GM21825 (cell line): ENCODE measurements around the gene MYF5.

Source experiments
- ATAC-seq: cut with Tn5 transposase; IDR thresholded peaks from one replicate; pipeline ENCODE4 v1.9.1; 2021; ENCODE audit warnings: mild to moderate bottlenecking, moderate library complexity; ENCODE audit not compliant: unreplicated experiment

Gene MYF5

DNA sequence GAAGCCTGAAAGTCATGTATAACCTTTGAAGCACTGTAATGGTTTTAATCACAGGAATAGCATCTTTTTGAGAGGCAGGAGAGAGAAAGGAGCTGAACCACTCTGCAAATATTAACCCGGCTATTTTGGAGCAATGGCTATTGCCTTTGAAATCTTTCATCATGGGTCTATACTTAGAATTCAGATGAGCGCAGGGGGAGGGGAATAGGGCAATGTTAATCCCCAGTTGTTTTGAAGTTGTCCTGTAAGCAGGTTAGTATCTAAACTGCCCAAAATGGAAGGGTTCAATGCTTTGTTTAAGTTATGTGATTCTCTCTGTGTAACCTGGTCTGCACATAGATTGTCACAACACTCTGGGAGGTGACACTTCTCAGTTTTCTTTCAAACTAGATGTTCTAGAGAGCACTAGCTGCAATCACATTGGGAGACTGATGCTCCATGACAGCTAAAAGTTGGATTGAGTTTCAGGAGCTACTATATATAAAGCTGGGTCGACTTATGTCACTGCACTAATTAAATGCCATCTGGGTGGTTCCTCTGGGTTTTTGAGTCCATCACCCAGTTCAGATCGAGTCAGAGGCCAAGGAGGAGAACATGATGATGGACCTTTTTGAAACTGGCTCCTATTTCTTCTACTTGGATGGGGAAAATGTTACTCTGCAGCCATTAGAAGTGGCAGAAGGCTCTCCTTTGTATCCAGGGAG, 9.4 kb upstream of the MYF5 start, which contains the start of gene MYF6:
TSS of gene MYF6 (plus strand) at position 509 of the 704 bp plus-strand sequence. CDS start at position 595, 86 bp downstream.
- ATAC-seq = no peak

DNA sequence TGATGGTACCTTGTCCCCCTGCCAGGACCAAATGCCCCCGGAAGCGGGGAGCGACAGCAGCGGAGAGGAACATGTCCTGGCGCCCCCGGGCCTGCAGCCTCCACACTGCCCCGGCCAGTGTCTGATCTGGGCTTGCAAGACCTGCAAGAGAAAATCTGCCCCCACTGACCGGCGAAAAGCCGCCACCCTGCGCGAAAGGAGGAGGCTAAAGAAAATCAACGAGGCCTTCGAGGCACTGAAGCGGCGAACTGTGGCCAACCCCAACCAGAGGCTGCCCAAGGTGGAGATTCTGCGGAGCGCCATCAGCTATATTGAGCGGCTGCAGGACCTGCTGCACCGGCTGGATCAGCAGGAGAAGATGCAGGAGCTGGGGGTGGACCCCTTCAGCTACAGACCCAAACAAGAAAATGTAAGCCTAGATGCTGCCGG, 8.9 kb upstream of the MYF5 start:
- no peak for ATAC-seq

DNA sequence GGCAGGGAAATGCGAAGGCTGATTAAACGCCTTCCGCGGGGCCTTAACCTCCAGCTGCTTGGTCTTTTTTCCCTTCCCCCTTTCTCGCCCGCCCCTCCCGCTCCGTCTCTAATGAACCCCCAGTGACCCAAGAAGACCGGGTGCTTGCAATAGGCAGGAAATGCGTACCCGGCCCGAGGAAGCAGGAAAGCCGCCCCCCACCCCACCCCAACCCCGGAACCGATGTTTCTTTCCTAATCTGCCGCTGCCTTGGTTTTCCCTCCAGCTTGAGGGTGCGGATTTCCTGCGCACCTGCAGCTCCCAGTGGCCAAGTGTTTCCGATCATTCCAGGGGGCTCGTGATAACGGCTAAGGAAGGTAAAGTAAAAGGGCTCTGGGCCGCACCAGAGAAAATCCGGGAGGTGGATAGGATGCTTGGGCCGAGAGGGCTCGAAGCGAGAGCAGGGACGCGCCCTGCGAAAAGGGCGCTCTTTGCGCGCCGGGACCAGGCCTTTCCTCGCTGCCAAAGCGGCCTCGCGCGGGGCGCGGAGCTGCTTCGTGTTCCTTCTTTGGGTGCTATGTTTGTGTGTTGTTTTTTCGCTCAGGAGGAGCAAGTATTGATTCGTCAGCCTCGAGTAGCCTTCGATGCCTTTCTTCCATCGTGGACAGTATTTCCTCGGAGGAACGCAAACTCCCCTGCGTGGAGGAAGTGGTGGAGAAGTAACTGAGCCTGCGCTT, 8.3 kb upstream of the MYF5 start:
- no peak for ATAC-seq

DNA sequence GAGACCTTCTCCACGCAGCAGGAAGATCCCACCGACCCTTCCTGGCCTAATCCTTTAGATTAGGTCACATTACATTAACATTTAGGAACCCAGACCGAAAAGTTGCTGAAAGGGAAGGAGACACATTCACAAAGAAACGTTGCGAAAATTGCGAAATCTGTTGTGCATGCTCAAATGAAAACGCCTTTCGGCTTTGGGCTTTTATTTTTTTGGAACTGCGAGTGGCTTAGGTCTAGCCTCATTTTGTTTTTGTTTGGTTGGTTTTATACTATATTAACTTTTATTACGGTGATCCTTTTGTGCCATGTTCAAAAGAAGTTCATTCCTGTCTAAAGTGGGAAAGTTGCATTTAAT, 7.8 kb upstream of the MYF5 start:
- no peak for ATAC-seq

DNA sequence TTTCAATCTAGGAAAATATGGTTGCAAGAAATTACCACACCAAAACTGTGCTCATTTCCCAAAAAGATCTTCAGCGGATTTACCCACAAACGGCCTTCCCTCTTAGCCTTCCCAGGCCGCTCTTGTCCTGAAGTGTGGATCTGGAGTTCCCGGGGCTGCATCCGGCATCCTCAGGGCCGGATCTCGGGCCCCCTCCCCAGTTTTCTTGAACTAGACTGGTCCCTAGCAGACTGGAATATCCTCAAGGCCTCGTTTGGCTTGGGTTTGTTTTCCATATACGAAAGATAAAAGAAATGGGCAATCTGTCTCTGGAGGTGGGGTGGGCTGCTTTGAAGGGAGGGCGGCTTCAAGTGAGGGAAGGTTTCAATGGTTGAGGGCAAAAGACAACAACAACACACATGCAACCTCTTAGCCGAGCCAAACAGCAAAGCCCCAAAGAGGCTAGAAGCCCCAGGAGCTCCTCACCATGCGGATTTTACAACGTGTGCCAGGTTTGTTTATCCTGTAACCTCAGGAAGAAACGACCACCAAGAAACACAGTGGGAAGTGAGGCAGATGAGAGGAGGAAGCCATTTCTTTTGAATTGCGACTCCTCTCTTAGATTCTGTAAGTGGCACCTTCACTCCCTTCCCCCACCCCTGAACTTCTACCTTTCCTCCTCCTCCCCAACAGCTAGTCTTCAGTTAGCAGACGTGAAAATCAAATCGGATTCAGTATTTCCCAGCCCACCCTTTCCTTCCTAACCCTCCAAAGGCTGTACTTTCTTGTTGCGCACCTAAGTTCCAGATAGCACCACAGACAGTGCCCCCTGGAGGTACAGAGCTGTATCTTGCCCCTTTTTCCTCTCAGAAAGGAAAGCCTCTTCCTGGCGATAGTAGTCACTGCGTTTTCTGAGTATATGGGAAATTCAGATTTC, 6.6 kb upstream of the MYF5 start:
- ATAC-seq = peak; percentile 62

DNA sequence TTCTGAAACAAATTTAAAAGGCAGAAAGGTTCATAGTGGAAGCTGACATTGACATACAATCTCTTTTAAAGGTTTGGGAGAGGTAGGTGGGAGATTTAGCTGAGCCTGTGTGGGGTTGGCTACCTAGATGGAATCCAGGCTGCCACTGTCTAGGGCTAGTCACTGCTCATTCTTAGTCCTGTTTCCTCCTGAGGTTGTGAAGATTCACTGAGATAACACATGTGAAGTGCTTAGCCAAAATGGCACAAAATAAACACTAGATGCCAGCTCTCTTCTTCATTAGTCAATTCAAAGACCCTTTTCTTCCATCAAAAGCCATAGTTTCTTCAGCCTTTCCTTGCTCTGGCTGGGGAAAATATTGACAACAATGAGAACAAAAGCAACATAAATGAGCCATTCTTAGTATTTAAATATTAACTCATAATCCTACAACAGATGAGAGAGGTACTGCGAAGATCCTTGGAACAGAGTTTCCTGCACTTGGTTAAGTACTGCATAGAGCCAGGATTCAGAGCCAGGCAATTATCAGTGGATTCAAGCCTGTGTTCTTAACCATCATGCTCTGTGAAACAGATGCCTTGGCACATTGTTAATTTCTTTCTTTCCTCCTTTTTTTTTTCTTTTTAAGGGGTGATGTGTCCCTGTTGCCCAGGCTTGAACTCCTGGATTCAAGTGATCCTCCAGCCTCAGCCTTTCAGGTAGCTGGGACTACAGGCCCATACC, 5.8 kb upstream of the MYF5 start:
- peak; percentile 13 for ATAC-seq

DNA sequence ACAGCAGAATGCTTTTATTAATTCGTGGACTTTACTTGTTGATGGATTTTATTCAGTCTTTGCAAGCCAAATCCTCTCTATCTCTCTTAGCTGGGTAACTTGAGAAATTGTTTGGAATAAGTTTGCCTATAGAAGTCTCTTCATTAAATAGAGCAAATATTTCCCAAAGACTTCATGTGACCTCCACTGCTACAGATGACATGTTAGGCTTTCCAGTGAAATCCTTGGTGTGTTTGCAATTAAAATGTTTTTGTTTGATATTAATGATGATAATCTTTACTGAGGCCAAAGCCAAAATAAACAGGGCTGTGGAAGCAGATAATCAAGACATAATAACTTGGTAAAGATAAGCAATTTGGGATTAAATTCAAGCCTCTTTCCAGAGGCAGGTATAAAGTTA, 4.8 kb upstream of the MYF5 start:
- ATAC-seq = no peak

DNA sequence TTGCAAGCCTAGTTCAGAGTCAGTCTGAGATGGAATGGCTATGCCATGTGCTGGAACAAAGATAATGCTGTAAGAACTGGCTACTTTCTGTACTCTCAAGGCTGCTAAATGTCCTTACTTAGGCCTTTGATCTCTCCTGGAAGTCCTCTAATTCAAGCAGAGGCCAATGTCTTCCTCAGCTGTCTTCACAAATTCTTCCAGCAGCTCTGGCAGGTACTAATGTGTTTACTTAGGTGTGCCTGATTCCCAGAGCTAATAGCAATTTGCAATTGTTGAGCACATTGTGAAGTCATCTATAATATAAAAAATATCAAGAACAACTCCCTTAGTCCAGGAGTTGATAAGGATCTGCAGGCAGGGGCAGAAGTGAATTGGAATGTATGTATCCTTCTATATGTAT, 3.8 kb upstream of the MYF5 start:
- no peak for ATAC-seq

DNA sequence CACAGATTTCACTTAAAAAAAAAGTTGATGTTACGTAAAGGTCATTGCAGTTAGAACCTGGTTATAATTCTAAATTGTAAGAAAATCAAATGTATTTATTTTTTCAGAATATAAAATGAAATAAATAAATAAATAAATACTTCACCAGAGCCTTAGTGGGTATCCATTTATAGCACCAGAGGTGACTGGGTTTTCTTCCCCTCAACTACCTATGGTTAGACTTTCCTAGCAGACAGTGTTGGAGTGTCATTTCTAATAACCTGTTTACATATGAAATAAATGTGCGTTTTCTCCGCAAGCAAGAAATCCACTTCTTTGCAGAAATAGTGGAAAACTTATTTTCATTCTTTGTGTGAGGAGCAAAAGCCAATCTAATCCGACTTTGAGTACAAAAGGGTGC, 3.3 kb upstream of the MYF5 start:
- ATAC-seq = no peak

DNA sequence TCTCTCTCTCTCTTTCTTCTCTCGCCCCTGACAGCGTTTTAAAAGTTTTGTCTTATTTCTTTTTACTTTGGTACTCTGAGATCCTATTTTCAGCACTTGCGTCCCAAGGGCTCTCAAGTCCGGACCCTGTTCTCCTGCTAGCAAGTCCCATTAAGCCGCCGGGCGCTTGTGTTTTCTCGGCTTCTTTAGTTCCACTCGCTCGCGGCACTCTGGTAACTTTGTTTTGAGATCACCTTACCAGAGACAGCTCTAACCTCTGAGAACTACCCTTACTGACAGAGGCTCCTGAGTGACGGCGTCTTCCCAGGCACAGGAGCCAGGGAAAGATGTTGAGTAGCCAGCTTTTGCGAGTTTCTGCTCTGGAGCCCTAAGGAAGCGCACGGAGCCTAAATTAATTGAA, 2.7 kb upstream of the MYF5 start:
- no peak for ATAC-seq

DNA sequence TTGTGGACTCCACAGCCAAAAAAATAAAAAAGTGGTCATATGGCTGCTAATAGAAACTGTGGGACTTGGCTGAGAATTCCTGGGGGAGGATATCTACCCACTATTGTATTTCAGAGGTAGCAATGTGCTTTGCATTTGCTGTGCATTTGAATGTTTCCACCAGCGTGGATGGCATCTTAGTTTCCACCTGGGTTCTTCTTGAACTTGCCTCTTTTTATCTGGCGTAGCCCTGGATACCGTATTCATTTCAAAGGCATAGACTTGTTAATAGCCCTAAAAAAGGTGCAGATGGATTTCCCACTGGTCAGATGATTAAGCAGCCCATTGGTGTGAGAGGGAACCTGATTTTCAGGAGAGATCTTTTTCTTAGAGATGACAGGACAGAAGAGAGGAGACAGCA, 1.9 kb upstream of the MYF5 start:
- ATAC-seq = no peak

DNA sequence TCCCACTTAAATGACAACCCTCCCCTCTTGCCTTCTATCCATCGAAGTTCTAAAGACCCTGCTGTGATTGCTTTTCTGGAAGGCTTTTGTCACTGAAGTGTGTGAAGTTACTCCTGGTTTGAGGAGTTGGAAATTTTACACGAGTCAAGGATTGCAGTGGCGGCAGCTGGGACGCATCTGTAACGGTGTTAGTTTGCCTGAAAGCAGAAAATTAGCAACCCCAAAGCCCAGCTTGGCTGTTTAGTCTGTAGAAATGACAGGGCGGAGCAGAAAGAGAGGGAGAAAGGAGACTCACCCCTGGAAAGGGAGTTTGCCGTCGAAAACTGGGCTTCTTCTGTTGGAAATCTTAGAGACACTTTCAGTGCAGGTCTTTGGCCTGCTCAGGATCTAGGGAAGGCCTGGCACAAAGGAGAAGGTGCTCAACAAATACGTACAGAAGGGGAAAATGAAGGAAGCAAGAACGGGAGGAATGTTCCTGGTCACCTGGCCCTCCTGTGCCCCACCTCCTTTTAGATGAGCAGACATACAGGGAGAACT, 931 bp upstream of the MYF5 start:
- no peak for ATAC-seq

DNA sequence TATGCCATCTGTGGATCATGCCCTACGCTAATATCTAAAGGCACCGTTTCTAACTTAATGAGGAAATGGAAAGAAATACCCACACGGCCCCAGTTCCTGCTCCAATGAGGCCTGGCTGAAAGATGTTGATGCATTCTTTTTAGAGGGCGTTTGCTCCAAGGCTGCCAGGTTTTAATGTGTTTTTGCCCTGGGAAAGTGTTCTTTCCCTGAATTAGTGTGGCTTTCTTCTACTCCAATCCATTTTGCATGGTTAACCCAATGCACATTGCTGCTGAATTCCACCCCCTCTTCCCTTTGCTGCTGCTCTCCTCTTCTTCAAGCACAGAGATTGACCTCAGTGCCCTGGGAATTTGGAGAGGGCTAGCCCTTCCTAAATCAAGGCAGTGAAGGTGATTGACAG, 1.1 kb downstream of the MYF5 start:
- ATAC-seq = no peak

DNA sequence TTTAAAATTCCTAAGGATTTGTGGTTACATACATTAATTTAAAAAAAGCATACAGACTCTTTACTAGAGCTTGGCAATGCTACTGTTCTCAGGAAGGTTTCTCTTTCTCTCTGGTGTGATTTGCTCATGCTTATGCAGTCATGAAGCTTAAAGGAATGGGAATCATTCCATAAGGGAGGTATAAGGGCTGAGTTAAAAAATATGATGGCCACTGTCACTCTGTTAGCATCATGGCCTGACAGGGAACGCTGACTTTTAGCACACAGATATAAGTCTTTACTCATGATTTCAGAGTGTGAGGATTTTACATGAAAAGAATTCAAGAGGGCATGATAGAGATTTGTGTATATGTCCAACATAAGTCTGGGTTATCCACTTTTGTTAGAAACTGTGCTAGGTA, 3.8 kb downstream of the MYF5 start:
- no peak for ATAC-seq

DNA sequence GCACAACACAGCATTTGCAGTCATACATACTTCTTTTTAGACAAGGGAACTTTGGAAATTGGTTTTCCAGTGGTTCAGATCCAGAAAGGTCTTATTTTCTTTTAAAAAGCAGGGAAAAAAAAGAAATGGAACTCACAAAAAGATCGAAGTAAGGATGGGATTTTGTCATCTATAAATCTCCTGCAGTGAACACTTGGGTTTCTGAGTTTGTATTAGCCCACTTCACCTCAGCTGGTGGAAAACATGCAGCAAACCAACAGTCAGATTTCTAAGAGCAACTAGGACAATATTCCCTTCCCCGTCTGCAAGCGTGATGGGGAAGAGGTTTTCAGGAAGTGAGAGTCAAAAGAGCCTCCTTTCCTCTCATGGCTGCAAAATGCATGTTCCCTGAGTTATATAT, 4.6 kb downstream of the MYF5 start:
- no peak for ATAC-seq

DNA sequence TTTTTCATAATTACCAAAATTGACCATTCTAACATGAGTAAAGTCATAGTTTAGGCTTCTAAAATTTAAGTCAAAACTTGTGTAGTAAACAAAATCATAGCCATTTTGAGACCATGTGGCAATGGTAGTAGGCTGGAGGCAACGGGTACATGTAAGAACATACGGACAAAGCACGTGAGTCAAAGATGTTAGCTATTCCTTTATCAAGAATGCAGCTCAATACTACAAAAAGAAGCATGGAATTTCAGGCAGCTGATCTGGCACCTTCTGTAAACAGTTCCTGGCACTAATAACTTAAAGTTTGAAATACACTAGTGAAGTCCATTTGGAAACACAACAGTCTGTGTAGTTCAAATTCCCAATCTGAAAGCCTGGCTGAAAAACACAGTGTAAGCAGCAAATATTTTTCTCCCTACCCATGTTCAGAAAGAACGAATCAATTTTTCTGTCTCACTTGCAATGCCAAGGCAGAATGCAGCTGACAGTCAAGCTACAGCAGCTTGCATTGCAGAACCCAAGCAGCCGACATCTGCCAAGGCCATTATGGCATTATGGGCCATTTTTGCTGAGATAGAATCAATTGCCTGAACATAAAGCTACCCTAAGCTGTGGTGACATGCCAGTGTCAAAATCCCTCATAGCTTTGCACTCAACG, 29.3 kb downstream of the MYF5 start:
- ATAC-seq = no peak

DNA sequence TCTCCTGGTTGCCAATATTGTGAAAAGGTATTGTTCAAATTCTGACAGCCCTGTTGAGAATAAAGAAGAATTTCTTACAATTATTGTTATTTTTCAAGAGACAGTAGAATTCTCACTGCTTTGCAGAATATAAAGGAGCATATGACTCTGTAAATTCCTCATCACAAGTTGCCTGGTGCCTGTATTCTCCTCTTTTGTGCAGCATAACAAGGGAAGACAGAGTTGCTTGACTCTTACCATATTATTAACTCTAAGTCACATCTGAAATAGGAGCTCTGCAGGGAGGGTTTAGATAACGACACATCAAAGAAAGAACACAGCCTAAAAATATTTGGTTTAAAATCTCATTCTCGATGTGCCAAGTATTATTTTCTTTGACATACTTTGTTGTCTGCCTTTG, 31.1 kb downstream of the MYF5 start:
- no peak for ATAC-seq

DNA sequence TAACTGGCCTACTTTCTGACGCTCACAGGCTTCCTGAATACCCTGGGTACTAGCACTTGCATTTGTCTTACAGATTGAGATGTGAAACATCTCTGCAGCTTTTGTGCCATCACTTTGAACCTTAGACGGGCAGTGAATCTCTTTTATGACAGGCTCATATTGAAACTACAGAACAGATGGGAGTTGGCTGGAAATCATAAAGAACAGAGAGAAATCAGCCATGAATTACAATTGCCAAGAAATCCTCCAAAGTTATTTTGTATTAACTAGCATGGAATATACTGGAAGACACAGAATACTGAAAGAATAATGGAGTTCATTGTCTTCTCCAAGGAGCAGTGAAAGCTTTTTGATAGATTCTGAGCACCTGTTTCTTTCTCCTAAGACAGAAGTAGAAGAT, 32.7 kb downstream of the MYF5 start:
- no peak for ATAC-seq

DNA sequence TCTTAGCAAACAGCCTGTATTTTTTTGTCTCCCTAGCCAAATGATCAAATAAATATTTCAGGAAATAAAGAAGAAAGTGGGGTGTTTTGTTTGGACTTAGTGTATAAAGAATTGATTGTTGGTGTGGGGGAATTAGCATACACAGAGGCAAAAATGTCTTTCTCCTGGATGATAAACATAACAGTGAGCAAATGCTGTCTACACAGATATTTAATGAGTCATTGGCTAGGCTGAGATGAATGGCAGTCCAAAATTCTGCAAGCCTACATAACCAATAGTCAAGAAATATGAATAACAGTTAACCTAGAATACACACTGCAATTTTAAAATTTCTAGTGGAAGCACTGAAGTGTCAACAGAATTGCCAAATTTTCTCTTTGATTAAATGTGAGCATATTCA, 35.8 kb downstream of the MYF5 start:
- ATAC-seq = no peak

DNA sequence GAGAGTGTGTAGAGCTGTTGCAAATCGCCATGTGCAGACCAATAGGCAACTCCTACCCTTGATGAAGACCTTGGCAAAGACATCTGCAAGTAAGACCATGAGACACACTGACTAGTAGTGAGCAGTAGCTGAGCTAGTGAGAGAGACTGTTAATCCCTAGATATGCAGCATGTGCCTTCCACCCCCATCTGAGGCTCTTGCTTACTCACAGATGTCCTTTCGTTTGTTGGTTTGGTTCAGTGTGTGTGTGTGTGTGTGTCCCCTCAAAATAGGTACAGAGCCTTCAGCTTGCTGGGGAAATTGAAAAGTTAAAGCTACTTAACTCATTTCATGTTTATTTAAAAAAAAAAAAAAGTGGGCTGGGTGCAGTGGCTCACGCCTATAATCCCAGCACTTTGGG, 37.6 kb downstream of the MYF5 start:
- ATAC-seq = no peak
